ENCODE results near the gene PXDN.

DNA sequence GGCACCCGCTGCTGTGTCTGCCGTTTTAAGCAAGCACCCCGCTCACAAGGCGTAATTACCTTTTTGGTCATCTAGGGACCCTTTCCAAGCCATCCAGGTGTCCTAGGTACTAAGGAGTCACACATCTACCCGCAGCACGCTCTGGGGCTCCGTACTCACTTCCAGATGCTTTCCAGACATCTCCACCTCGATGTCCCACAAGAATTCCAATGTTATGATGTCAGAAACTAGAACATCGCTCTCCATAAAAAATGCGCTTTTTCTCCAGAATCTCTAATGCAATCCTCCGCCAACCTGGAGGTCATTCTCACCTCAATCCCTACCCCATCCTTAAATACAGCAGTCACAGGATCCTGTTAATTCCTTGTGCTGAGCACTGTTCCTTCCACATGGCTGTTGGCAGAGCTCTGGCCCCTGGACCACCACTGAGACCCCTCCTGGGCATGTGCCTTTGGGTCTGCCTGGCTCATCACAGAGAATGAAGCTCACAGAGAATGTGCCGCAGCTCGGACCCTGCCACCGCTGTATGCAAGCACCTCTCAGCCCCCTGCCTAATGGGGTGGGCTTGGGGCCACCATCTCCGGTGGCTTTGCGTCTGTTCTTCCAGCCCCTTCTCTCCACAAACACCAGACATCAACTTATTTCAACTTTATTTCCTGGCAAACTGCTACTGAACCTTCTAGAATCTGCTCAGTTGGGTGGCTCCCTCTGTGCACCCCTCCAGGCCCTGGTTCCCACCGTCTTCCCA is 4.6 kb upstream of the PXDN start:
- TF ChIP-seq, protein P1, sequence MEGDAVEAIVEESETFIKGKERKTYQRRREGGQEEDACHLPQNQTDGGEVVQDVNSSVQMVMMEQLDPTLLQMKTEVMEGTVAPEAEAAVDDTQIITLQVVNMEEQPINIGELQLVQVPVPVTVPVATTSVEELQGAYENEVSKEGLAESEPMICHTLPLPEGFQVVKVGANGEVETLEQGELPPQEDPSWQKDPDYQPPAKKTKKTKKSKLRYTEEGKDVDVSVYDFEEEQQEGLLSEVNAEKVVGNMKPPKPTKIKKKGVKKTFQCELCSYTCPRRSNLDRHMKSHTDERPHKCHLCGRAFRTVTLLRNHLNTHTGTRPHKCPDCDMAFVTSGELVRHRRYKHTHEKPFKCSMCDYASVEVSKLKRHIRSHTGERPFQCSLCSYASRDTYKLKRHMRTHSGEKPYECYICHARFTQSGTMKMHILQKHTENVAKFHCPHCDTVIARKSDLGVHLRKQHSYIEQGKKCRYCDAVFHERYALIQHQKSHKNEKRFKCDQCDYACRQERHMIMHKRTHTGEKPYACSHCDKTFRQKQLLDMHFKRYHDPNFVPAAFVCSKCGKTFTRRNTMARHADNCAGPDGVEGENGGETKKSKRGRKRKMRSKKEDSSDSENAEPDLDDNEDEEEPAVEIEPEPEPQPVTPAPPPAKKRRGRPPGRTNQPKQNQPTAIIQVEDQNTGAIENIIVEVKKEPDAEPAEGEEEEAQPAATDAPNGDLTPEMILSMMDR (IDR thresholded peaks at IDR 0.05; ENCODE audit: extremely low read depth in 1 of 2, insufficient read depth in 1 of 2, low read depth in 1 of 2, low read length in 2 of 2), result no peak
- TF ChIP-seq MYC (IDR thresholded peaks at IDR 0.05; ENCODE audit: low read depth, low read length), result no peak
- no peak for TF ChIP-seq POLR2AphosphoS5 (IDR thresholded peaks at IDR 0.05; ENCODE audit: insufficient read depth, low read depth, low read length)
- TF ChIP-seq POLR2A (IDR thresholded peaks at IDR 0.05; ENCODE audit: low read depth, low read length), result no peak
- TF ChIP-seq, protein P2, sequence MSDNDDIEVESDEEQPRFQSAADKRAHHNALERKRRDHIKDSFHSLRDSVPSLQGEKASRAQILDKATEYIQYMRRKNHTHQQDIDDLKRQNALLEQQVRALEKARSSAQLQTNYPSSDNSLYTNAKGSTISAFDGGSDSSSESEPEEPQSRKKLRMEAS (IDR thresholded peaks at IDR 0.05; ENCODE audit: insufficient read depth, insufficient read length), result no peak
- no peak for TF ChIP-seq EZH2 (IDR thresholded peaks at IDR 0.05; ENCODE audit: borderline replicate concordance, low read depth, low read length, severe bottlenecking)
- no peak for TF ChIP-seq FOS (IDR thresholded peaks at IDR 0.05; ENCODE audit: borderline replicate concordance, insufficient read depth, low read length)
- TF ChIP-seq JUN (IDR thresholded peaks at IDR 0.05; ENCODE audit: borderline replicate concordance, insufficient read depth, insufficient read length, low read depth), result no peak
